ENCODE results near the gene SH3YL1. TPM values are rescaled to one million over a fixed set of nuclear protein-coding genes. Genes with fewer than 3 reads are reported as not detected.

The SH3YL1 gene, protein sequence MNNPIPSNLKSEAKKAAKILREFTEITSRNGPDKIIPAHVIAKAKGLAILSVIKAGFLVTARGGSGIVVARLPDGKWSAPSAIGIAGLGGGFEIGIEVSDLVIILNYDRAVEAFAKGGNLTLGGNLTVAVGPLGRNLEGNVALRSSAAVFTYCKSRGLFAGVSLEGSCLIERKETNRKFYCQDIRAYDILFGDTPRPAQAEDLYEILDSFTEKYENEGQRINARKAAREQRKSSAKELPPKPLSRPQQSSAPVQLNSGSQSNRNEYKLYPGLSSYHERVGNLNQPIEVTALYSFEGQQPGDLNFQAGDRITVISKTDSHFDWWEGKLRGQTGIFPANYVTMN
- total RNA-seq = 100 to 1,000 TPM in 1 of 2 donors, 10 to 100 TPM in 1; 72.4 to 117 TPM

DNA sequence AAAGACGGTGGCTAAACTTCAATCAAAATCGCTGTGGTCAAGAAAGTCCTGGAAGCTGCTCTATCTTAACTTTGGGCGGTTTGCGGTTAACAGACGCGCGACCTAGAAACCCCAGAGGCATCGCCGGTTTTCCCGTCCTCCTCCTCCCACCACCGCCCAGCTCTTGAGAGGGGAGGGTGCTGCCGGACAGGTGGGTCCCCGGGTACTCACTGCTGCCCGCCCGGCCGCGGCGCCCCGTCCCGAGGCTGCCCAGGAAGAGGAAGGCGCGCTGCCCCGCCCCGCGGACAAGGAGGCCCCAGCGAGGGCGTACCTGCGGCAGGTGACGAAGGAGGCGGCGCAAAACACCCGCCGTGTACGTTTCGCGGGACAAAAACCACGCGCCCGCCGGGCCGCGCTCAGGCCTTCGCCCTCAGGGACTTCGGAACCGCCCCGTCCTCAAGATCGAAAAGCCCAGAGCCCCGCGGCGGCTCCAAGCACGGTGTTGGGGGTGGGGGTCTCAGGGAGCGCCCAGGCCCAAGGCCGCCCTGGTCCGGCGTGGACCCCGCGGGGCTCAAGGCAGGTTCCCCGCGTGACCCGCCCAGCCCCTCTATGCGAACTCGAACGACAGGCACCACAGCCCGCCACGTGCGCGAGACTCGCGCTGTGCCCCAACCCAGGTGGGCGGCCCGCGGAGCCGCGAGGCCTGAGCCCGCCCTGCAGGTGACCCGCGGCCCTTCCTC, at the start of gene SH3YL1:
Gene SH3YL1 (minus strand): TSS at position 259 of the 719 bp plus-strand sequence. CDS start 48 bp downstream, at position 211.
- no peaks in the 10 kb centered on the region for H3K4me1 ChIP-seq (replicated peaks)

DNA sequence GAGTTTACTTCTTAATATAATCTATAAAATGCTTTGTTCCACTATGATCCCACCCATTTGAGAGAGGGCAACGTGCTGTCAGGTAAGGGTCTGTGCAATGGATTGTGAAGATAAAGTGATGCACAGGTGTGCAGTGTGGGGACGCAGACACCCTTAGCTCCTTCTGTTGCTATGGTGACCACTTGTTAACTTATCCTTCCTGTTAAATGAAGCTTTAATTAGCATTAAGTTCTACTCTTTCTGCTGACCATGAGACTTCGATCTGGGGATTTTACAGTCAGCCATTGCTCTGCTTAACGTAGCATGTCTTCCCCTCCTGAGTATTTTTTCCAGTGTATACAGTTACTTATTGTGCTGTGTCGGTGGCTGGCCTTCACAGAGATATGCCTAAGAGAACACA, 47.2 kb upstream of the SH3YL1 start:
- intact Hi-C loops (cut with DNase I) = no loop called here
- H3K4me3 ChIP-seq = no peak overlapping the region
- no peak for DNase-seq (ENCODE audit: low spot score)
- H3K27ac ChIP-seq = no peak overlapping the region
- no peaks in the 10 kb centered on the region for H3K27me3 ChIP-seq (replicated peaks; ENCODE audit: insufficient read depth)
- H3K36me3 ChIP-seq = no peaks in the 10 kb centered on the region
- WGBS = 79% methylated on average over 5 of the region's 5 CpGs
- H3K9me3 ChIP-seq = no peaks in the 10 kb centered on the region
- H3K4me1 ChIP-seq (replicated peaks) = no peaks in the 10 kb centered on the region
- TF ChIP-seq POLR2A (IDR thresholded peaks at IDR 0.05) (no peak), POLR2AphosphoS5 (IDR thresholded peaks at IDR 0.05) (no peak)
- TF ChIP-seq, protein P1, sequence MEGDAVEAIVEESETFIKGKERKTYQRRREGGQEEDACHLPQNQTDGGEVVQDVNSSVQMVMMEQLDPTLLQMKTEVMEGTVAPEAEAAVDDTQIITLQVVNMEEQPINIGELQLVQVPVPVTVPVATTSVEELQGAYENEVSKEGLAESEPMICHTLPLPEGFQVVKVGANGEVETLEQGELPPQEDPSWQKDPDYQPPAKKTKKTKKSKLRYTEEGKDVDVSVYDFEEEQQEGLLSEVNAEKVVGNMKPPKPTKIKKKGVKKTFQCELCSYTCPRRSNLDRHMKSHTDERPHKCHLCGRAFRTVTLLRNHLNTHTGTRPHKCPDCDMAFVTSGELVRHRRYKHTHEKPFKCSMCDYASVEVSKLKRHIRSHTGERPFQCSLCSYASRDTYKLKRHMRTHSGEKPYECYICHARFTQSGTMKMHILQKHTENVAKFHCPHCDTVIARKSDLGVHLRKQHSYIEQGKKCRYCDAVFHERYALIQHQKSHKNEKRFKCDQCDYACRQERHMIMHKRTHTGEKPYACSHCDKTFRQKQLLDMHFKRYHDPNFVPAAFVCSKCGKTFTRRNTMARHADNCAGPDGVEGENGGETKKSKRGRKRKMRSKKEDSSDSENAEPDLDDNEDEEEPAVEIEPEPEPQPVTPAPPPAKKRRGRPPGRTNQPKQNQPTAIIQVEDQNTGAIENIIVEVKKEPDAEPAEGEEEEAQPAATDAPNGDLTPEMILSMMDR (IDR thresholded peaks at IDR 0.05) = no peak

More for the DNA sequence above, at the start of gene SH3YL1:
- peak within 1 kb of the TSS; percentile 72 to 80 for H3K4me3 ChIP-seq
- TF ChIP-seq, protein P1 (IDR thresholded peaks at IDR 0.05) = no peak
- TF ChIP-seq POLR2A (IDR thresholded peaks at IDR 0.05) (peak; percentile 82), POLR2AphosphoS5 (IDR thresholded peaks at IDR 0.05) (peak; percentile 70)
- H3K9me3 ChIP-seq = no peaks in the 10 kb centered on the region
- H3K36me3 ChIP-seq = no peaks in the 10 kb centered on the region
- DNase-seq (ENCODE audit: low spot score) = peak; percentile 88
- under 1% methylated on average over 59 of the region's 77 CpGs for WGBS
- no peaks in the 10 kb centered on the region for H3K27me3 ChIP-seq (replicated peaks; ENCODE audit: insufficient read depth)
- H3K27ac ChIP-seq = peak within 1 kb of the TSS; percentile 92 to 93
- intact Hi-C loops (cut with DNase I) = loop anchor here (10.0 kb wide), 2 partner anchors 411 to 1551 kb away; partner anchors contain the start of gene TMEM18

DNA sequence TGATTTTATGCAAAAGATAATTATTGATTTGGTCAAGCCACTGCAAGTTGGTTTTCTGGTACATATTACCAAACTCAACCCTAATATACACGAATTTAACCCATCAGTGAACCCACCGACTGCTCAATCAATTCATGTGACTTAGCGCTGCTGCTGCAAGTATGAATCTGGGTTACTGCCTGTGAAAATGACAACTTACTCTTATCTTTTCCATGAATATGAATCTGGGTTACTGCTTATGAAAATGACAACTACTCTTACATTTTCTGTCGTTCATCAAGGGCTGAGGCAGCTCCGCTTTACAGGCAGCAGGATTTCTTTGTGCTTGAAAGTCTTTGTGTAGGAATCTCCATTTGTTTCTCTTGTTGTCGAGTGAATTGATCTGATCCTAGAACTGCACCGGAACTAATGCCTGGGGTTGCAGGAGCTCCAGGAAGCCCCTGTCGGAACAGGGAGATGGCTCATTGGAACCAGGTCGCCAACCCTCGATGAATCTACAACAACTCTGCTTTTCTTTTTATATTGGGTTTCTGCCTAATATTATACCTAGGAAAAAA, 46.2 kb upstream of the SH3YL1 start:
- Histone ChIP-seq H3K4me1 (replicated peaks) (no peaks in the 10 kb centered on the region), H3K36me3 (no peaks in the 10 kb centered on the region), H3K9me3 (no peaks in the 10 kb centered on the region), H3K27ac (no peak overlapping the region), H3K27me3 (replicated peaks; ENCODE audit: insufficient read depth) (no peaks in the 10 kb centered on the region), H3K4me3 (no peak overlapping the region)
- no peak for DNase-seq (ENCODE audit: low spot score)
- TF ChIP-seq POLR2AphosphoS5 (IDR thresholded peaks at IDR 0.05) (no peak), POLR2A (IDR thresholded peaks at IDR 0.05) (no peak)
- TF ChIP-seq, protein P1 (IDR thresholded peaks at IDR 0.05) = no peak
- intact Hi-C loops (cut with DNase I) = no loop called here
- WGBS = 81% methylated on average over 10 of the region's 10 CpGs

GRCh38 chr2:309148-309953, 45.5 kb upstream of the SH3YL1 start:
- Histone ChIP-seq H3K27me3 (replicated peaks; ENCODE audit: insufficient read depth) (no peaks in the 10 kb centered on the region), H3K27ac (no peak overlapping the region), H3K36me3 (no peaks in the 10 kb centered on the region), H3K4me1 (replicated peaks) (no peaks in the 10 kb centered on the region), H3K4me3 (no peak overlapping the region), H3K9me3 (no peaks in the 10 kb centered on the region)
- DNase-seq (ENCODE audit: low spot score) = no peak
- intact Hi-C loops (cut with DNase I) = no loop called here
- WGBS = 56% methylated on average over 12 of the region's 13 CpGs
- TF ChIP-seq POLR2A (IDR thresholded peaks at IDR 0.05) = no peak

DNA sequence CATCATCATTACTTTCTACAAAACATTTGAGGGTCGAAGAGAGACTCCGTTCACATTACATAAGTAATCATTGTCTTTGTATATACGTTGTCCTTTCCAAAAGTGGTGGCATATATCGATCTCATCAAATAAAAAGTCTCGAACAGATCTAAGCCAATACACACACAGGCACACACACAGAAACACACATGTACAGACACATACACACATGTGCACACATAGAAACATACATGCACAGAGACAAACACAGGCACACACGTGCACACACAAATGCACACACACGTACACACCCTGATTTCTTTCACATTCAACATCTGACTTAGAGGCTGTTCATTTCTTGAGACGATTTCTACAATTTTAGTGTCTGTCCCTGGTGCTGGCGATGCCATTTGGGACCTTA, 41.5 kb upstream of the SH3YL1 start:
- H3K27ac ChIP-seq = no peak overlapping the region
- DNase-seq (ENCODE audit: low spot score) = no peak
- WGBS = 88% methylated on average over 9 of the region's 9 CpGs
- intact Hi-C loops (cut with DNase I) = no loop called here
- no peaks in the 10 kb centered on the region for H3K36me3 ChIP-seq
- H3K4me3 ChIP-seq = no peak overlapping the region
- no peaks in the 10 kb centered on the region for H3K9me3 ChIP-seq
- TF ChIP-seq POLR2AphosphoS5 (IDR thresholded peaks at IDR 0.05) (no peak), POLR2A (IDR thresholded peaks at IDR 0.05) (no peak)
- TF ChIP-seq, protein P1 (IDR thresholded peaks at IDR 0.05) = no peak
- H3K27me3 ChIP-seq (replicated peaks; ENCODE audit: insufficient read depth) = no peaks in the 10 kb centered on the region
- H3K4me1 ChIP-seq (replicated peaks) = no peaks in the 10 kb centered on the region

Measured in prostate gland (tissue), 2 donors.